C4-2B (cell line): Measurements from ENCODE around the gene SMCO3.

Source experiments
- H3K27ac ChIP-seq: fragments of 450-650 bp; 2 replicates; pipeline ENCODE4 v1.5.1; 2017
- ZFX ChIP-seq: fragments of 450-650 bp; IDR thresholded peaks from 2 replicates; pipeline ENCODE4 v1.6.1; 2017
- TF ChIP-seq, protein P1 (sequence below): fragments of 450-650 bp; conservative IDR thresholded peaks from 2 replicates; pipeline ENCODE4 v1.5.1; 2017; ENCODE audit warnings: mild to moderate bottlenecking

The SMCO3 gene

DNA sequence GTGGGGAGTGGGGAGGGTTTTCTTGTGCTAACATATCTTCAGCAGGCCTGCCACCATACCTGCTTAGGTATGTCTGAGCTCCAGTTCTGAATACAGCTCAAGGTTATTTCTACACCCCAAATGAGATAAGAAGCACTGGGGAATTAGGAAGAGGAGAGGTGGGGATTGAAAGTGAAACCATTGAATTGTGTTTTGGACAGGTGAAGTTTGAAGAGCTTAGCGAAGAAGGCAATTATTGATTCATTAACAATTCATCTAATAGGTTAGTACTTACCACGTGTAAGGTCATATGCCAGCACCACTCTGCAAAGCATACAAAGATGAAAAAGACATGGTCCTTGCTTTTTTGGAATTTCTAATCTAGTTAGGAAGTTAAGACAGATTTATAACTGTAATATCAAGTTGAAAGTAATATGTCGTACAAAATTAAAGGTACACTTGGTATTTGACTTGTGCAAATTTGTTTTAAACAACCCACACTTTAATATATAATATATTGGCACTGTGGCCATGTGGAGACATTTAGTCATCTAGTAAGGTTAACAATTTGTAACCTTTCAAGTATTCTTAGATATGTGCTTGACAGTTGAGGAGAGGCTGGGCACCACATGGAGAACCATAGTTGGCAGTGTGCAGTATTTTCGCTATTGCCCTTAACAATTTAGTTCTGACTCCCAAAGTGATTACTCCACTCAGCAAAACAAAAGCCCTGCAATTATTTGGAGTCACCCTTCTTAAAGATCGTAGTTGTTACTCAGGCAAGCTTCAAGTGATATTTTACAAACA, 3.6 kb downstream of the SMCO3 start:
- TF ChIP-seq ZFX, result no peak
- TF ChIP-seq, protein P1, sequence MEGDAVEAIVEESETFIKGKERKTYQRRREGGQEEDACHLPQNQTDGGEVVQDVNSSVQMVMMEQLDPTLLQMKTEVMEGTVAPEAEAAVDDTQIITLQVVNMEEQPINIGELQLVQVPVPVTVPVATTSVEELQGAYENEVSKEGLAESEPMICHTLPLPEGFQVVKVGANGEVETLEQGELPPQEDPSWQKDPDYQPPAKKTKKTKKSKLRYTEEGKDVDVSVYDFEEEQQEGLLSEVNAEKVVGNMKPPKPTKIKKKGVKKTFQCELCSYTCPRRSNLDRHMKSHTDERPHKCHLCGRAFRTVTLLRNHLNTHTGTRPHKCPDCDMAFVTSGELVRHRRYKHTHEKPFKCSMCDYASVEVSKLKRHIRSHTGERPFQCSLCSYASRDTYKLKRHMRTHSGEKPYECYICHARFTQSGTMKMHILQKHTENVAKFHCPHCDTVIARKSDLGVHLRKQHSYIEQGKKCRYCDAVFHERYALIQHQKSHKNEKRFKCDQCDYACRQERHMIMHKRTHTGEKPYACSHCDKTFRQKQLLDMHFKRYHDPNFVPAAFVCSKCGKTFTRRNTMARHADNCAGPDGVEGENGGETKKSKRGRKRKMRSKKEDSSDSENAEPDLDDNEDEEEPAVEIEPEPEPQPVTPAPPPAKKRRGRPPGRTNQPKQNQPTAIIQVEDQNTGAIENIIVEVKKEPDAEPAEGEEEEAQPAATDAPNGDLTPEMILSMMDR, result no peak
- H3K27ac ChIP-seq, result no peak overlapping the region

DNA sequence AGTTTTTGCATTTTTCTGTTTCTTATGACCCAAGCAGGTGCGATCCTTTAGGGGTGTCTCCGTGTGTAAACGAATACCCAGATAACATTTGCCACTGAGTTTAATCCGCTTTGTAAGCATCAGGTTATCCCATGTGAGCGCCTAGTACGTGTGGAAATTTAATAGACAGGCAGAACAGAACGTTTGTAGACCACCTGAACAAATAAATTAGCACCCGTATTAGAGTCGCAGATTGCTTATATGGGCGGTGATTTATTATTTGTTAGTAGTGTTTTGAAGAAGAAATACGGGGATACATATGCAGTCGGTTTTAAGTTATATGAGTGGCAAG, 10.2 kb downstream of the SMCO3 start:
- TF ChIP-seq, protein P1, result no peak
- no peak for TF ChIP-seq ZFX
- H3K27ac ChIP-seq, result peak overlapping the region; percentile 91; the same call in 1 of the 2 replicates

DNA sequence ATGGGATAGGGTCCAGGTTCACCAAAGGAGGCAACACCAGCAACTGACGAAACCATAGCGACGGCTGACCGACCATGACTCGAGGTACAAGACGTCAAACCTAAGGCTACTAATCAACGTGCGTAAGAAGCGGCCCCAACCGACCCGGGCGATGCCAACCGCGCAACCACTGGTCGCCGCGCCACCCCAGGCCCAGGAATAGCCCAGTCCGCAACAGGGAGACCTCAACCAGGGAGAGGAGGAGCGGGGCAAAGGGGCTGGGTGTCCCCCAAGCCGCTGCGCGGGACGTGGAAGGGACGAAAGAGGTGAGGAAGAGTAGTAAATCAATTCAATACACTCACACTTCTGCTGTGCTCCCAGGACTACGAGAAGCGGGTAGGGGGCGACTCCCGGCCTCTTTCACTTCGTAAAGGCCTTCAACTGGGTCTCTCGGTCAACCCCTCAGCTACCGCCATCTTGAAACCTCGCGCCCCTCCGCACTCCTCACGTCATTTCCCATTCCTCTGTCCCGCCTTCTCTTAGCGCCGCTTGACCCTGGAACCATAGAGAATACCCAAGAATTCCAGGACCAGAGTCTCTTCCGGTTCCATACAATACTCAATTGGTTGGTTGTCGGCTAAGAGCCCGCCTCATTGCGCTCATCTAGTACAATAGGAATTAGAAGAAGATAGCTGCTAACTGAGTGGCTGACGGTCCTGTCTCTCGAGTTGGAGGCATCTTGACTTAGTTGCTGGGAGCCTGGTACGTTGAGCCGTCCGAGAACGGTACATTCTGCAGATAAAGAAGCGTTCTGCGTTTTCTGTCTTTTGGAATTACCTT, 10.8 kb downstream of the SMCO3 start, which contains the start of the genes C12orf60 and WBP11:
TSS of gene C12orf60 (plus strand) at position 660 of the 819 bp plus-strand sequence. CDS start 19,266 bp downstream, outside the sequence.
TSS of gene WBP11 (minus strand) at position 468 of the 819 bp plus-strand sequence. CDS start 2,095 bp downstream, outside the sequence.
- peak within 1 kb of the TSS; percentile 91 for H3K27ac ChIP-seq

DNA sequence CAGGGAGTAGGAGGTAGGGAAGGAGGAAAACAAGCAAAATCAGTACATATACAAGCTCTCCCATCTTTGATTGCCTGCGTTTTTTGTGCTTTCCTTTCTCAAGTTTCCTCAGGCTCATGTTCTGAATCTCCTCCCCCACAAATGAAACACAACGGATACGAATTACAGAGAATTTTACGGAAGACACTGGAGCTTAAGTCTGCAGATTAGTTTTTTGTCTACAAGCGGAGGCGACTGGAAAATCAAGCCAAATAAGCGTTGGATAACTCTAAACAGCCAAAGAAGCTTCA, 11.3 kb downstream of the SMCO3 start:
- TF ChIP-seq, protein P1, result no peak
- no peak for TF ChIP-seq ZFX
- H3K27ac ChIP-seq, result peak overlapping the region; percentile 91

More for the DNA sequence above, 10.8 kb downstream of the SMCO3 start, which contains the start of the genes C12orf60 and WBP11:
- TF ChIP-seq ZFX, result no peak
- TF ChIP-seq, protein P1, result no peak

DNA sequence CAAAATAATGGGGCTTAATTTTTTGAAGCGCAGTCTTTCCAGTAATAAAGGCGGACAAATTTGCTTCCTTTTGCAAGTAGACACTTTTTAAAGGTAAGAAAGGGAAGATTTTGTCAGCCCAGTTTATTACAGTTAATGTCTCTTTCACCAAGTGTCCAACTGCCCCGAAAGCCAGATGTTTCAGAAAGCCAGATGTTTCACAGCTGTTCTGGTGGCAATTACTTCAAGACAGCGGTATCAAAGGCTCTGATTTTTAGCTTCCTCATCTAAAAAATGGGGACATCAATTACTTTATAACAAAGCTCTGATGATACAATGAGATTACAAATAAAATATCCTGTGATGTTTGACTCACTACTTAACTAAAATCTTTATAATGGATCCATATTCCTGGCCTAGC, 11.7 kb downstream of the SMCO3 start:
- TF ChIP-seq ZFX, result no peak
- TF ChIP-seq, protein P1, result no peak
- H3K27ac ChIP-seq, result peak overlapping the region; percentile 91; the same call in 1 of the 2 replicates

DNA sequence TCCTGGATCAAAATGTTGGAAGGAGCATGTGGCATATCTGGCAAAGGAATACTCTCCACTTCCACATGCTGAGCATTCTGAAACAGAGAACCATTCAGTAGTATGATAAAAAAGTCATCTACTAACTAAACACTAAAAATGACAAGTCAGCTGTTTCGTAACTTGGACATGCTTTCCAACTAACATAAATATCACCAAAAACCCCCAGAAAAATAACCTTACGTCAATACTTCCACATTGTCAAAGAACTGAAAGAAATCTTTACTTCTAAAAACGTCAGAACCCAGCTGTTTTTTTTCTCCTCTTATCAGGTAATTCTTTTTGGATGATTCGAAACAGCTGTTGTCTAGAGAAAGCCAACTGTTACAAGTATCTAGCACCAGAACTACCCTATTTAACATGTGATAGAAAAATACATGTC, 18.9 kb downstream of the SMCO3 start:
- no peak for TF ChIP-seq ZFX
- TF ChIP-seq, protein P1, result no peak
- H3K27ac ChIP-seq, result no peak overlapping the region

DNA sequence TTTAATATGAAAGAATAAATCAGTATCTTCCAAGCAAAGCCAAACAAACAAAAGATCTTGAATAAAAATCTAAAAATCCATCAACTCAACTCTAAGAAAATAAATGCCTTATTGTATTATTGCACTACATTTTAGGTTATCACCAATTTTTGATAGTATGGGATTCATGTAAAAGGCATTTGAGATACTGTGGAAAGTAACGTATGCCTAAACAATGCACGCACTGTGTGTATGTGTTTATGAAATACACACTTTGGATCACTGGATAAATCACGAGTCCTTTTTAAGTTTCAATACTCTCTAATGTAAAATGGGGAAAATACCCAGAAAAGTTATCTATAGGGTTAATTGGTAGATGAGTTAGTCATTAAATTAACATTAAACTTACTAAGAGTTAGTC, 28.4 kb downstream of the SMCO3 start:
- TF ChIP-seq, protein P1, result no peak
- no peak for TF ChIP-seq ZFX

More for the DNA sequence above, 28.4 kb downstream of the SMCO3 start:
- no peak overlapping the region for H3K27ac ChIP-seq
